ENCODE data around the gene METTL13. TPM values are rescaled to one million over a fixed set of nuclear protein-coding genes. Genes with fewer than 3 reads are reported as not detected.
A peak's percentile ranks its signal among the peaks of the same experiment; 100 is the strongest.

METTL13 gene, protein sequence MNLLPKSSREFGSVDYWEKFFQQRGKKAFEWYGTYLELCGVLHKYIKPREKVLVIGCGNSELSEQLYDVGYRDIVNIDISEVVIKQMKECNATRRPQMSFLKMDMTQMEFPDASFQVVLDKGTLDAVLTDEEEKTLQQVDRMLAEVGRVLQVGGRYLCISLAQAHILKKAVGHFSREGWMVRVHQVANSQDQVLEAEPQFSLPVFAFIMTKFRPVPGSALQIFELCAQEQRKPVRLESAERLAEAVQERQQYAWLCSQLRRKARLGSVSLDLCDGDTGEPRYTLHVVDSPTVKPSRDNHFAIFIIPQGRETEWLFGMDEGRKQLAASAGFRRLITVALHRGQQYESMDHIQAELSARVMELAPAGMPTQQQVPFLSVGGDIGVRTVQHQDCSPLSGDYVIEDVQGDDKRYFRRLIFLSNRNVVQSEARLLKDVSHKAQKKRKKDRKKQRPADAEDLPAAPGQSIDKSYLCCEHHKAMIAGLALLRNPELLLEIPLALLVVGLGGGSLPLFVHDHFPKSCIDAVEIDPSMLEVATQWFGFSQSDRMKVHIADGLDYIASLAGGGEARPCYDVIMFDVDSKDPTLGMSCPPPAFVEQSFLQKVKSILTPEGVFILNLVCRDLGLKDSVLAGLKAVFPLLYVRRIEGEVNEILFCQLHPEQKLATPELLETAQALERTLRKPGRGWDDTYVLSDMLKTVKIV
- total RNA-seq (2021; ENCODE audit: unreplicated experiment) (41.9 TPM), Bru-seq, nascent RNA (percentile 80 among the genes with signal in this experiment), BruChase-seq, experiment 1, labeled RNA remaining after a 2-hour chase (percentile 89 among the genes with signal in this experiment), BruChase-seq, experiment 2, labeled RNA remaining after a 6-hour chase (percentile 85 among the genes with signal in this experiment)
- polyA plus RNA-seq (2012; ENCODE audit: insufficient read length), result 59.9 TPM
- long read RNA-seq, transcript METTL13-201 (8 exons, 3,327 nt), result major isoform, 101 of 139 reads
- long read RNA-seq, partial matches to known transcripts, result 19 of 139 reads
- long read RNA-seq, other reads (novel, unspliced or antisense), result 17 of 139 reads

DNA sequence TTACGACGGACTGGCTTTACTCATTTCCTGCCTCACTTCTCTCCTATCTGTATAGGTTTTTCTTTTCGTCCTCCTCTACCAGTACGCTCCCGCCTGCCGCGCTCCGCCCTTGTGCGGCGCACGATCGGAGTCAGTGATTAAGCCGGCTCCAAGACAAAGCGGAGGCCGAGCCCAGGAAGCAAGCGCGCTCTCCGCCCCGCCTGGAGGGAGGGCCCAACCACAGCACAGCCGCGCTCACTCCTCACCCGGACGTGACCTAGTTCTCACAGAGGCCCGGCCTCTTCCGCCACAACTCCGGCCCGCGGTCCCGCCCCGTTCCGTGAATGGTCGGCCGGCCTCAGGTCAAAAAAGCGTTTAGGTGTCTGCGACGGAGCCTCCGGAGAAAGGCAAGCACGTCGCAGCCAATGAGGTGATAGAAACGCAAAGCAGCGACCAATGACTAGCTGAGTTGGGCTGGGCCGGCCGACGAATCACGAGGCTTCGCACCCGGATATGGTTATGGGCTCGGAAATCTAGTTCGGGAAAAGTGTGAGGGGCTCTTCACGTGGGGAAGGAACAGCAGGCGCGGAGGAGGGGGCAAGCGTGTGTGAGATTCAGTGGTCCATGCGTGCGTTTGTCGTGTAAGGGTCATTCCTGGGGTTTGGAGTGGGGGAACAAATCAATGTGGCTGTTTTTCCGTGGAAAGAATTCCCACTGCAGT lies at the start of gene METTL13:
Gene METTL13, plus strand, starts transcription at position 485 of the 700 bp plus-strand sequence. CDS start 308 bp downstream, outside the sequence.
- peak within 1 kb of the TSS; percentile 94 to 97 for H3K4me3 ChIP-seq (ENCODE audit: low read depth in 2 of 2, low read length in 2 of 2)
- DNase-seq (ENCODE audit: low read depth, low spot score) (peak; percentile 88), ATAC-seq (peak; percentile 99)
- no peaks in the 10 kb centered on the region for H3K9me3 ChIP-seq (ENCODE audit: control insufficient read depth, insufficient read depth, low read depth, low read length)
- no peaks in the 10 kb centered on the region for H3K27me3 ChIP-seq (ENCODE audit: control insufficient read depth, insufficient read depth, low read length)
- H3K36me3 ChIP-seq (ENCODE audit: control insufficient read depth, insufficient read depth, low read length), result peaks cover 5% of the 10 kb centered on the region; the same call in 1 of the 2 replicates
- TF ChIP-seq TCF7L2 (IDR thresholded peaks at IDR 0.05; ENCODE audit: low read depth, low read length) (no peak; the same call in 1 of the 2 replicates), POLR2AphosphoS5 (IDR thresholded peaks at IDR 0.05; ENCODE audit: low read depth, low read length) (peak; percentile 74), SIN3A (IDR thresholded peaks at IDR 0.05; ENCODE audit: borderline replicate concordance, insufficient read depth, low read depth, low read length) (no peak)
- TF ChIP-seq, protein P1, sequence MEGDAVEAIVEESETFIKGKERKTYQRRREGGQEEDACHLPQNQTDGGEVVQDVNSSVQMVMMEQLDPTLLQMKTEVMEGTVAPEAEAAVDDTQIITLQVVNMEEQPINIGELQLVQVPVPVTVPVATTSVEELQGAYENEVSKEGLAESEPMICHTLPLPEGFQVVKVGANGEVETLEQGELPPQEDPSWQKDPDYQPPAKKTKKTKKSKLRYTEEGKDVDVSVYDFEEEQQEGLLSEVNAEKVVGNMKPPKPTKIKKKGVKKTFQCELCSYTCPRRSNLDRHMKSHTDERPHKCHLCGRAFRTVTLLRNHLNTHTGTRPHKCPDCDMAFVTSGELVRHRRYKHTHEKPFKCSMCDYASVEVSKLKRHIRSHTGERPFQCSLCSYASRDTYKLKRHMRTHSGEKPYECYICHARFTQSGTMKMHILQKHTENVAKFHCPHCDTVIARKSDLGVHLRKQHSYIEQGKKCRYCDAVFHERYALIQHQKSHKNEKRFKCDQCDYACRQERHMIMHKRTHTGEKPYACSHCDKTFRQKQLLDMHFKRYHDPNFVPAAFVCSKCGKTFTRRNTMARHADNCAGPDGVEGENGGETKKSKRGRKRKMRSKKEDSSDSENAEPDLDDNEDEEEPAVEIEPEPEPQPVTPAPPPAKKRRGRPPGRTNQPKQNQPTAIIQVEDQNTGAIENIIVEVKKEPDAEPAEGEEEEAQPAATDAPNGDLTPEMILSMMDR (IDR thresholded peaks at IDR 0.05), result no peak
- TF ChIP-seq, protein P2, sequence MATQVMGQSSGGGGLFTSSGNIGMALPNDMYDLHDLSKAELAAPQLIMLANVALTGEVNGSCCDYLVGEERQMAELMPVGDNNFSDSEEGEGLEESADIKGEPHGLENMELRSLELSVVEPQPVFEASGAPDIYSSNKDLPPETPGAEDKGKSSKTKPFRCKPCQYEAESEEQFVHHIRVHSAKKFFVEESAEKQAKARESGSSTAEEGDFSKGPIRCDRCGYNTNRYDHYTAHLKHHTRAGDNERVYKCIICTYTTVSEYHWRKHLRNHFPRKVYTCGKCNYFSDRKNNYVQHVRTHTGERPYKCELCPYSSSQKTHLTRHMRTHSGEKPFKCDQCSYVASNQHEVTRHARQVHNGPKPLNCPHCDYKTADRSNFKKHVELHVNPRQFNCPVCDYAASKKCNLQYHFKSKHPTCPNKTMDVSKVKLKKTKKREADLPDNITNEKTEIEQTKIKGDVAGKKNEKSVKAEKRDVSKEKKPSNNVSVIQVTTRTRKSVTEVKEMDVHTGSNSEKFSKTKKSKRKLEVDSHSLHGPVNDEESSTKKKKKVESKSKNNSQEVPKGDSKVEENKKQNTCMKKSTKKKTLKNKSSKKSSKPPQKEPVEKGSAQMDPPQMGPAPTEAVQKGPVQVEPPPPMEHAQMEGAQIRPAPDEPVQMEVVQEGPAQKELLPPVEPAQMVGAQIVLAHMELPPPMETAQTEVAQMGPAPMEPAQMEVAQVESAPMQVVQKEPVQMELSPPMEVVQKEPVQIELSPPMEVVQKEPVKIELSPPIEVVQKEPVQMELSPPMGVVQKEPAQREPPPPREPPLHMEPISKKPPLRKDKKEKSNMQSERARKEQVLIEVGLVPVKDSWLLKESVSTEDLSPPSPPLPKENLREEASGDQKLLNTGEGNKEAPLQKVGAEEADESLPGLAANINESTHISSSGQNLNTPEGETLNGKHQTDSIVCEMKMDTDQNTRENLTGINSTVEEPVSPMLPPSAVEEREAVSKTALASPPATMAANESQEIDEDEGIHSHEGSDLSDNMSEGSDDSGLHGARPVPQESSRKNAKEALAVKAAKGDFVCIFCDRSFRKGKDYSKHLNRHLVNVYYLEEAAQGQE (IDR thresholded peaks at IDR 0.05; ENCODE audit: insufficient read depth in 1 of 2, low read depth in 2 of 2, low read length in 1 of 2), result 0 out of 4 replicates have a peak, but pooled peaks of 1 of the 2 experiments have one; percentile 32
- in situ Hi-C loops (cut with HindIII; ENCODE audit: low pct_unique_long_range_greater_than_20kb, low sequenced_read_pairs) (no loop called here), intact Hi-C loops (cut with micrococcal nuclease; ENCODE audit: unreplicated experiment) (no loop called here)
- peak within 1 kb of the TSS; percentile 96 for H3K27ac ChIP-seq (ENCODE audit: low read length)
- H3K4me1 ChIP-seq (ENCODE audit: control insufficient read depth, insufficient read depth, low read length), result peaks cover 9% of the 10 kb centered on the region
- ChIA-PET CTCF (interaction anchor here (0.6 to 0.7 kb wide), 2 partner anchors 203 to 429 kb away, joined by 3 to 6 read pairs; no protein-coding TSS in a partner anchor), POLR2A (no interaction called here)
- no TSS peak for BruUV-seq (replicated peaks)

- in situ Hi-C loops (cut with HindIII; ENCODE audit: low pct_unique_long_range_greater_than_20kb, low sequenced_read_pairs), result no loop called here
- no TSS peak for BruUV-seq (replicated peaks)
- intact Hi-C loops (cut with micrococcal nuclease; ENCODE audit: unreplicated experiment), result no loop called here
- TF ChIP-seq SIN3A (IDR thresholded peaks at IDR 0.05; ENCODE audit: borderline replicate concordance, insufficient read depth, low read depth, low read length) (no peak), TCF7L2 (IDR thresholded peaks at IDR 0.05; ENCODE audit: low read depth, low read length) (no peak), POLR2AphosphoS5 (IDR thresholded peaks at IDR 0.05; ENCODE audit: low read depth, low read length) (no peak)
- TF ChIP-seq, protein P1 (IDR thresholded peaks at IDR 0.05), result no peak
- TF ChIP-seq, protein P2 (IDR thresholded peaks at IDR 0.05; ENCODE audit: insufficient read depth in 1 of 2, low read depth in 2 of 2, low read length in 1 of 2), result no peak
- POLR2A ChIA-PET, result no interaction called here
- no peak for ATAC-seq
- no peak overlapping the region for H3K4me3 ChIP-seq (ENCODE audit: low read depth in 2 of 2, low read length in 2 of 2)
- no peaks in the 10 kb centered on the region for H3K9me3 ChIP-seq (ENCODE audit: control insufficient read depth, insufficient read depth, low read depth, low read length)
- DNase-seq (ENCODE audit: low read depth, low spot score), result no peak
- H3K36me3 ChIP-seq (ENCODE audit: control insufficient read depth, insufficient read depth, low read length), result no peaks in the 10 kb centered on the region
- H3K27me3 ChIP-seq (ENCODE audit: control insufficient read depth, insufficient read depth, low read length), result no peaks in the 10 kb centered on the region
- CTCF ChIA-PET, result no interaction called here
- peaks cover 7% of the 10 kb centered on the region for H3K4me1 ChIP-seq (ENCODE audit: control insufficient read depth, insufficient read depth, low read length)
- no peak overlapping the region for H3K27ac ChIP-seq (ENCODE audit: low read length)
These were observed 45.3 kb upstream of the METTL13 start for GRCh38 chr1:171736196-171736595.

Data from Panc1 (cell line).